Measurements from ENCODE around the gene FXN.

FXN gene

DNA sequence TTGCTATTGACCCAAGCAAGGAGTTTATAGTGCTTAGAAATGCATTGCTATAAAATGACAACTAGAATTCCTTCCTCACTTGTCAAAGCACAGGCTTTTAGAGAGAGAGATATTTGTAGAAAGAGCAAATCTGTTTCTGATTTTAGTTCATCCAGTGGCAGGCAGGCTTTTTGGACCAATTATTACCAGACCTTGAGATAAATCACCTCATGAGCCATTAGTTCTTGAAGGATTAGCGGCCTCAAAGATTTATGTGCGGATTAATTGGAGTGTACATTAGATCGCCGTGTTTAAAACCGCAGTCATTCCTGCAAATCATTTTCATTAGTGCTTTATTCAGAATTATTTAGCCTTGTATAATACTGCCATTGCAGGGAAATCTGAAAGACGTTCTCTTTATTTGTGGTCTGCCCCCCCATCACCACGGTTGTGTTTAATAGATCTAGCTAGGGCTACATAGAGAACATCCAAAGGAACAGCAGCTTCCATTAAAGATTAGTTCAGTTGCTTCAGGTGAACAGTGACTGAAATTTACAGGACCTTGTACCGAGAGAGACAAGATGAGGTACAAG is 109.7 kb downstream of the FXN start:
- no peak for DNase-seq

GRCh38 chr9:69147041-69147834 is 111.7 kb downstream of the FXN start:
- no peak for DNase-seq

- DNase-seq, result no peak
These were observed 113.8 kb downstream of the FXN start for GRCh38 chr9:69149321-69149807.

Data from CD4-positive, alpha-beta T cell treated with Interleukin-15 for 1 hour (primary cell).